C4-2B (cell line): ENCODE measurements around the gene PRCD.
"Not testable (repeated sequence)": the region's sequence is repeated elsewhere in the genome, so short reads cannot be mapped to it uniquely, and the experiment has no call there.

Experiments
- ZFX ChIP-seq: fragments of 450-650 bp; IDR thresholded peaks from 2 replicates; pipeline ENCODE4 v1.6.1; 2017
- TF ChIP-seq, protein P1 (sequence below): fragments of 450-650 bp; conservative IDR thresholded peaks from 2 replicates; pipeline ENCODE4 v1.5.1; 2017; ENCODE audit warnings: mild to moderate bottlenecking

DNA sequence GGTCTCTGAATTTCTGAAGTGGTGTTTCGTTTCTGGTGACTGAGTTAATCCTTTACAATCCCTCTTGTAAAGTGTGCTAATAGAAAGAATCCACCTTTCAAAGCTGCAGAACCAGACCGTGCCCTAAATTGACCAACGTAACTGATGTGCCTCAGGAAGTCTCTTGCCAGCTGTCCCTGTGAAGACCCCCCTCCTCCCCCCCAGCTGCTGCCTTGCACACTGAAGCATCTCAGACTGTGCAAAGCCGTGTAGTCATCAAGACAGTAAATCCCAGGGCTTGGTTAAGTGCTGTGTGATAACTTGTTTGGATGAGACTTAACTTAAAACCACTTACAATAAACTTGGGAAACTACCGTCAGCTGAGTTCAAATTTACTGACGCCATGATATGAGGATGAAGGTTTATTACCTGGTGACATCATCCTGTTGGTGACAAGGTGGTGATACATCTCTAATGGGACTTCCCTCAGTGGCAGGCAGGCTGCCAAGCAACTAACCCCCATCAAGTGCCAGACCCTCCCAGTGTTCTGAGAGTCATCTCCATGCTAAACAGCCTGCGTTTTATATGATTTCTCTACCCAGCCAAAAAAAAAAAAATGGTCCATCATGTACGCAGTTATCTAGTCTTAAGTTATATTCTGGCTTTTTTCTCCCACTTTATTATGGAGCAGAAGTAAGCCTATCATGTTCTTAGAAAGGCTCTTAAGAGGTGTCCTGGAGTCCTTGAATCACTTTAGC lies 25.3 kb downstream of the PRCD start:
- TF ChIP-seq, protein P1, sequence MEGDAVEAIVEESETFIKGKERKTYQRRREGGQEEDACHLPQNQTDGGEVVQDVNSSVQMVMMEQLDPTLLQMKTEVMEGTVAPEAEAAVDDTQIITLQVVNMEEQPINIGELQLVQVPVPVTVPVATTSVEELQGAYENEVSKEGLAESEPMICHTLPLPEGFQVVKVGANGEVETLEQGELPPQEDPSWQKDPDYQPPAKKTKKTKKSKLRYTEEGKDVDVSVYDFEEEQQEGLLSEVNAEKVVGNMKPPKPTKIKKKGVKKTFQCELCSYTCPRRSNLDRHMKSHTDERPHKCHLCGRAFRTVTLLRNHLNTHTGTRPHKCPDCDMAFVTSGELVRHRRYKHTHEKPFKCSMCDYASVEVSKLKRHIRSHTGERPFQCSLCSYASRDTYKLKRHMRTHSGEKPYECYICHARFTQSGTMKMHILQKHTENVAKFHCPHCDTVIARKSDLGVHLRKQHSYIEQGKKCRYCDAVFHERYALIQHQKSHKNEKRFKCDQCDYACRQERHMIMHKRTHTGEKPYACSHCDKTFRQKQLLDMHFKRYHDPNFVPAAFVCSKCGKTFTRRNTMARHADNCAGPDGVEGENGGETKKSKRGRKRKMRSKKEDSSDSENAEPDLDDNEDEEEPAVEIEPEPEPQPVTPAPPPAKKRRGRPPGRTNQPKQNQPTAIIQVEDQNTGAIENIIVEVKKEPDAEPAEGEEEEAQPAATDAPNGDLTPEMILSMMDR = not testable (repeated sequence)
- not testable (repeated sequence) for TF ChIP-seq ZFX
